Measurements from ENCODE around the gene RNF114. TPM values are rescaled to one million over a fixed set of nuclear protein-coding genes. Genes with fewer than 3 reads are reported as not detected.

Gene RNF114
- total RNA-seq, 4 donors from 2014 or later, result 73.2 to 102 (median 79.7) TPM

DNA sequence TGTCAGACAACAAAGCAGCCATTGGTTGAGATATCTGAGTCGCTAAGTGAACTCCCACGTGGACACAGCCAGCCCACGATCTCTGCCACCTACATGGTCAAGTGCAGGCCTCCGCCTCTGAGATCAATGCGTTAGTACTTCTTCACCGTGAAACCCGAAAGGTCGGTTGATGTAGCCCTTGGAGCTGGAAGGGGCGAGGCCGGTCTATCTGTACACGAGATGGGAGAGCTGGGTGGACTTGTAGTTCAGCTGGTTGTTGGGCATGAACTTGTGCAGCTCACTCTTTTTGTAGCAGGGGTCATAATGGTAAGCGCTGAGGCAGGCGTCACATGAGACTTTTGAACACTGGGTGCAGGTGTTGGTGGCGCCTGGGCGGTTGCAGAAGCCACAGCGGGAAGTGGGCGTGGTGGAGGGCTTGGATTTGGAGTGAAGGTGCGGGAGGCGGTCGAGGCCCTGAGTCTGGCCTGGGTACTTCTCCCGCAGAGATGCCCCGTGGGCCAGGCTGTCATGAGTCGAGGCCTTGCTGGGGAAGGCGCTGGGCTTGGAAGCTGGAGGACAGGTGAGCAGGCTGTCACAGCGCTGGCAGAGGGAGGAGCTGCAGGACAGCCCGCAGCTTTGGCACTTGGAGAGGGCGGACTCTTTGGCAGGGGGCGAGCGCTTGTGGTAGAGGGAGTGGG, 30.6 kb upstream of the RNF114 start:
- peaks cover 0 to 14% (median 0%) of the 10 kb centered on the region in 3 donors for H3K4me1 ChIP-seq
- H3K27me3 ChIP-seq, result no peaks in the 10 kb centered on the region
- H3K9me3 ChIP-seq, result no peaks in the 10 kb centered on the region
- WGBS, 2 donors, result 76 to 87% methylated on average over 8 to 26 of the region's 29 CpGs
- no peak overlapping the region for H3K27ac ChIP-seq
- H3K4me3 ChIP-seq, result no peak overlapping the region
- no peak for DNase-seq
- TF ChIP-seq CTCF (IDR thresholded peaks at IDR 0.05) (no peak), POLR2A (IDR thresholded peaks at IDR 0.05) (no peak)
- peaks cover 18 to 73% (median 21%) of the 10 kb centered on the region in 3 donors for H3K36me3 ChIP-seq
- intact Hi-C loops (cut with DNase I), result no loop called here

GRCh38 chr20:49906101-49906604, 30.0 kb upstream of the RNF114 start:
- no peak overlapping the region for H3K27ac ChIP-seq
- DNase-seq, result no peak
- no peaks in the 10 kb centered on the region for H3K9me3 ChIP-seq
- 89 to 93% methylated on average over 11 to 25 of the region's 37 CpGs for WGBS, 2 donors
- H3K4me3 ChIP-seq, result no peak overlapping the region
- intact Hi-C loops (cut with DNase I), result no loop called here
- no peak for TF ChIP-seq CTCF (IDR thresholded peaks at IDR 0.05)
- TF ChIP-seq POLR2A (IDR thresholded peaks at IDR 0.05), result no peak
- peaks cover 18 to 77% (median 21%) of the 10 kb centered on the region in 3 donors for H3K36me3 ChIP-seq
- H3K4me1 ChIP-seq, result peaks cover 0 to 19% (median 0%) of the 10 kb centered on the region in 3 donors
- H3K27me3 ChIP-seq, result no peaks in the 10 kb centered on the region

DNA sequence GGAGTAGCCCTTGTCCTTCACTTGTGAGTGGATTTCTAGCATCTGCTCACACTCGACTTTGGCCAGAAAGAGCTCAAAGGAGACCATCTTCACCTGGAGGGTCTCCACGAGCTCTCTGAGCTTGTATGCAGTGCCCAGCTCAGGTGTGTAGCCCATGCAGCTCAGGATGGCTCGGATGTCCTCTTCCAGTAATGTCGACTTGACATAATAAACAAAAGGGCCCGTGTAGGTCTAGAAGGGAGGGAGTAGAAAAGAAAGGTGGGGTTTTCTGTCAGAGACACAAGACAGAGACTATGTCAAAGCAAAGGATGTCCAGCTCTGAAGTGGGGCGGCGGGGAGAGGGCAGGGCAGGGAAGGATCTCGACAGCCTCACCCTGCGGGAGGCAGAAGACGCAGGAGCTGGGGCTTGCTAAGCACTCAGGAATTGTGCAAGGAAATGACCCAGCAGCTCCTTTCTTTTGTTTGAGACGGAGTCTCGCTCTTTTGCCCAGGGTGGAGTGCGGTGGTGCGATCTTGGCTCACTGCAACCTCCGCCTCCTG, 29.5 kb upstream of the RNF114 start:
- Histone ChIP-seq H3K27me3 (no peaks in the 10 kb centered on the region), H3K9me3 (no peaks in the 10 kb centered on the region), H3K4me1 (peaks cover 0 to 22% (median 0%) of the 10 kb centered on the region in 3 donors), H3K36me3 (peaks cover 18 to 77% (median 21%) of the 10 kb centered on the region in 3 donors), H3K4me3 (no peak overlapping the region), H3K27ac (no peak overlapping the region)
- 78 to 82% methylated on average over 13 of the region's 15 CpGs for WGBS, 2 donors
- intact Hi-C loops (cut with DNase I), result no loop called here
- TF ChIP-seq CTCF (IDR thresholded peaks at IDR 0.05) (no peak), POLR2A (IDR thresholded peaks at IDR 0.05) (no peak)
- no peak for DNase-seq

DNA sequence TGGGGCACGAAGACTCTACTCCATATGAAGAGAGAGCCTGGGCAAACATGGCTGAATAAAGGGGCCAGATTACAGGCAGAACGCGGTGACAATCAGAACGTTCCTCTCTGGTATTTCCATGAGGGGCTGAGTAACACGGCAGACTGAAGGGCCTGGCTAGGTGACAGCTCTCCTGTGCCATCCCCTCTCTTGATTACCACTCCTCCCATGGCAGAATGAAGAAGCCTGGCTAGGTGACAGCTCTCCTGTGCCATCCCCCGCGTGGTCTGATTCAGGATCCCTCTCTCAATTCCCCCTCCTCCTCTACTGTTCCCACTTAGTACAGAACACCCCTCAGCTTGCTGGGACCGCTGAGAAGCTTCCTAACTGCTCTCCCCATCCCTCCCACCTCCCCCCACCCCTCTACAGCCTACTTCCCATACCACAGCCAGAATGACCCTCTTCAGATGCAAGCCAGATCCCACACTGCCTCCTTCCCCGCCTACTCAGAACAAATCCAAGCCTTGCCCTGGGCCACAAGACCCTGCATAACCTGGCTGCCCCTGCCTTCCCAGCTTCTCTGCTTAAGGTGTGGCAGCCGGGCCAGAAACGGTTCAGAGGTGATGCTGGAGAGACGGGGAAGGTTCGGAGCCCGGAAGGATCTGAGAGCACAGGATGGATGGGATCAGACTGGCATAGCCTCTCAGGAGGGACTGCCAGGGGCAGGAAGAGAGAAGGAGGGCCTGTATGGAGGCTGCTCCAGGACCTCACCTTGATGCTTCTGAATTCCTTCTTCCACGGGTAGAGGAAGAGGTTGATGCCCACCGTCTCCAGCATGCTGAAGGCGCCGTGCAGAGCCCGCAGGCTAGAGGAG, 28.6 kb upstream of the RNF114 start:
- DNase-seq, result no peak
- Histone ChIP-seq H3K27ac (no peak overlapping the region), H3K4me1 (peaks cover 0 to 31% (median 0%) of the 10 kb centered on the region in 3 donors), H3K4me3 (no peak overlapping the region), H3K36me3 (peaks cover 18 to 77% (median 21%) of the 10 kb centered on the region in 3 donors), H3K27me3 (no peaks in the 10 kb centered on the region), H3K9me3 (no peaks in the 10 kb centered on the region)
- intact Hi-C loops (cut with DNase I), result no loop called here
- TF ChIP-seq CTCF (IDR thresholded peaks at IDR 0.05) (no peak), POLR2A (IDR thresholded peaks at IDR 0.05) (no peak)
- 87 to 91% methylated on average over 10 to 12 of the region's 19 CpGs for WGBS, 2 donors

DNA sequence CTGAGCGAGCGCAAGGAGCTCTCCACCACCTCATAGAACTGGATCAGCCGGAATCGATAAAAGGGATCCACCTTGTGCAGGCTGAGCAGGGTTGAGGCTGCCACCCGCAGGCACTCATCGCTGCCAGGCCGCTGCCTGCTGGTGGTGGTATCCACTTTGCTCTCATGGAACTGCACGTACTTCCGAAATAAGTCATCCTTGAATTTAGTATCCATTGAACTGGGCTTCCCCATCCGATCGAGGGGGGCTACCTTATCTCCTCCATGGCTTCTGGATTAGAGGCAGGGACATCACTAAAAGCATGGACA, 28.0 kb upstream of the RNF114 start:
- Histone ChIP-seq H3K9me3 (no peaks in the 10 kb centered on the region), H3K4me3 (no peak overlapping the region), H3K4me1 (peaks cover 0 to 37% (median 3%) of the 10 kb centered on the region in 3 donors), H3K36me3 (peaks cover 18 to 76% (median 21%) of the 10 kb centered on the region in 3 donors), H3K27me3 (no peaks in the 10 kb centered on the region), H3K27ac (no peak overlapping the region)
- DNase-seq, result no peak
- WGBS, 2 donors, result 89 to 91% methylated on average over 5 of the region's 11 CpGs
- intact Hi-C loops (cut with DNase I), result no loop called here
- no peak for TF ChIP-seq POLR2A (IDR thresholded peaks at IDR 0.05)
- no peak for TF ChIP-seq CTCF (IDR thresholded peaks at IDR 0.05)

All from esophagus squamous epithelium (tissue), 5 donors.